GM19467 (cell line): ENCODE data around the gene TINCR.
"Not testable (repeated sequence)": the region's sequence is repeated elsewhere in the genome, so short reads cannot be mapped to it uniquely, and the experiment has no call there.

ENCODE experiments used
- ATAC-seq: cut with Tn5 transposase; IDR thresholded peaks from one replicate; pipeline ENCODE4 v1.9.1; 2021; ENCODE audit warnings: mild to moderate bottlenecking, moderate library complexity; ENCODE audit not compliant: unreplicated experiment

The TINCR gene

GRCh38 chr19:5561559-5561958 is 6.2 kb downstream of the TINCR start:
- no peak for ATAC-seq

GRCh38 chr19:5560156-5560555 is 7.6 kb downstream of the TINCR start:
- ATAC-seq = no peak

GRCh38 chr19:5559804-5560133 is 8.0 kb downstream of the TINCR start:
- no peak for ATAC-seq

DNA sequence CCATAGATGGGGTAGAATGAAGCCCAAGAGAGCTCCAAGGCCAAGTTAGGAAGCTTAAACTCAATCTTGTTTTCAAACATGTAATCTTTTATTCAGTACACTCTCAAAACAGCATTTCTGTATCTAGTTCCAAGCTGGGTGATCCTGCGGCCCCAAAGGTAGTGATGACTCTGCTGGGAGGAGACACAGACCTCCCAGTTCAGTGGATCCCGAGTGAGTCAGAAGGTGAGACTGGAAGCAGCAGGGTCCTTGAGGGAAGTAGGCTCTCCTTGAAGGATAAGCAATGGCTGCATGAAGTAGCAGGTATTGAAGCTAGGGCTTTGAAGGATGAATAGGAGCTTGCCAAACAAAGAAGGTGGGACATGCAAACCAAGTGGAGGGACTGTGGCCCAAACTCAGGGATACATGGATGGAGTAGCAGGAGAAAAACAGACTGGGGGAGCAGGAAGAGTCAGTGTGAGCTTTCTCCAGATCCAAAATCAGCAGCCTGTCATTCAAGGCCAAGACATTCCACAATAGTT is 9.6 kb downstream of the TINCR start:
- no peak for ATAC-seq

DNA sequence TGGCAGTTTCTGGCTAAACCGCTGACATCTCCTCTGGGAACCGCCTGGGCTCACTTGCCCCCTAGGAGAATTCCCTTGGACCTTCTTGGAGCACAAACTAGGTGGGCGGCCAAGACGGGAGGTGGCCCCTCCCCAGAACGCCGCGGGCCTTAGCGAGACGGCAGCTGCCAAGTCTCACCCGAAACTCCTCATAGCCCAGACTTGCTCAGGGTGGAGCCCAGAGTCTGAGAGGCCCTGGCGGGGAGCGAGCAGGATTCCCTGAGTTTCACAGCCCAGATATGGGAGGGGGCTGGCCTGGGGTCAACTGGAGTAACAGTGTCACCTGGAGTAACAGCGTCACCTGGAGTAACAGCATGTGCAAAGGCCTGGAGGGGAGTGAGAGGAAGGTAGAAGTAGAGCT is 10.1 kb downstream of the TINCR start:
- no peak for ATAC-seq

DNA sequence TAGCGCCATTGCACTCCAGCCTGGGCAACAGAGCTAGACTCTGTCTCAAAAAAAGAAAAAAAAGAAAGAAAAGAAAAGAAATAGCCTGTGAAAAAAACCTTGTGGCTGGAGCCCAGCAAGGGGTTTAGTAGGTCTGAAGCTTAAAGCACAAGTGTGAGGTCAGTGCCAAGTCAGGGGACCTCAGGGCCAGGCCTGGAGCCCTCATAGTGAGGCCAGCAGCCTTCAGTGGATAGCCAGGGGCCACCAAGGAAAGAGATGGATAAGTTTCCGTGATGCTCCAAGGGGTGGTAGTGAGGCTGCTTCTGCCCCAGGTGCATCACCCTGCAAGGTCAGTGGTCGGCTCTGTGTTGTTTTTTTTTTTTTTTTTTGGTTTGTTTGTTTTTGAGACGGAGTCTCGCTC is 12.9 kb downstream of the TINCR start:
- no peak for ATAC-seq

DNA sequence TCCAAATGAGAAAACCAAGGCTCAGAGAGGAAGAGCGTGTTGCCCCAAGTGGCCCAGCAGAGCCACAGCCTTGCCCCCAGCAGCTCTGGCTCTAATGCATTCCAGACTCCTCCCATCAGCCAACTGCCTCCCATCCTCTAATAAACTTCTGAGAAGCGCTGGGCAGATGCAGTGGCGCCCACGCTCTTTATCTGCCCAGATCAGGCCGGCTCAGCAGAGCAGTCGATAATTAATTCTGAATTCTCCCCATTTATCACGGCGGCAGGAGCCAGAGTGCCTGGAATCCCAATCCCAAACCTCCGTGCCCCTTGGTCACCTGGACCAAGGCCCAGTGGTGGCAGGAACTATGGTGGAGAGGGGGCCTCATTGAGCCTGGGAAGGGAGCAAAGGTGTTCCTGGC is 13.9 kb downstream of the TINCR start:
- ATAC-seq = no peak

DNA sequence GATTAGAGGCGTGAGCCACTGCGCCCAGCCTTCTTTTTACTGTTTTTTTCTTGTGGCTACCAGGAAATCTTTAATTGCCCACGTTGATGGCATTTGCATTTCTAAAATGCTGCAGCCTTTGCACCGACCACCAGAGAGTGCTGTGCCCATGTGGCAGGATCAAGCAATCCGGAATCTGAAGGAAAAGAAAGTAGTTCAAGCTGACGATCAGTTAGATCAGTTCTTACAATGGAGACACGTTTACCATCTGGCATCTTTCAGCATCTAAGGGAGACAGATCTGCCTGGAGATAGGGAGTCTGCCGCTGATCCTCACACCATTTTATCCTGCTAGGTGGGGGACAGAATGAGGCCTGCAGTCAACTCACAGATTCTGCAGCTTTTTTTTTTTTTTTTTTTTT is 19.9 kb downstream of the TINCR start:
- no peak for ATAC-seq

GRCh38 chr19:5545984-5546383 is 21.8 kb downstream of the TINCR start:
- ATAC-seq = no peak

- ATAC-seq = no peak
Measured at GRCh38 chr19:5545051-5545450, 22.7 kb downstream of the TINCR start.

GRCh38 chr19:5542665-5543064 is 25.1 kb downstream of the TINCR start:
- ATAC-seq = no peak

DNA sequence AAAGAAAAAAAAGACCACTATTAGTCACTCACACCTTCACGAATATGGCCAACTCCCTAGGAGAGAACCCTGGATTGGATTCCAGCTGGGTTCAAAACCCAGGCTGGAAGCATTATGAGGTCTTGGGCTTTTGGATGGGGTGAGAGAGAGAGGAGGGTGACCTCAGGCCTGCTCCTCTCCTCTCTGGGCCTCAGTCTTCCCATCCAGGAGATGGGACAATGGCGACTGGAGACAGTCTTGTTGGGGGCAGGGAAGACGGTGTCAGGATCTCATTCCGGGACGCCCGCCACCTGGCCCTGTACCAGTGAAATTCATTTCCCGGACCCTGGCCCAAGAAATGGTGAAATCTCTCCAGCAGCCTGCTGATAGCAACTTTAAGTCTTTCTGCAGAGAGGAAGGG is 26.3 kb downstream of the TINCR start:
- ATAC-seq = no peak

DNA sequence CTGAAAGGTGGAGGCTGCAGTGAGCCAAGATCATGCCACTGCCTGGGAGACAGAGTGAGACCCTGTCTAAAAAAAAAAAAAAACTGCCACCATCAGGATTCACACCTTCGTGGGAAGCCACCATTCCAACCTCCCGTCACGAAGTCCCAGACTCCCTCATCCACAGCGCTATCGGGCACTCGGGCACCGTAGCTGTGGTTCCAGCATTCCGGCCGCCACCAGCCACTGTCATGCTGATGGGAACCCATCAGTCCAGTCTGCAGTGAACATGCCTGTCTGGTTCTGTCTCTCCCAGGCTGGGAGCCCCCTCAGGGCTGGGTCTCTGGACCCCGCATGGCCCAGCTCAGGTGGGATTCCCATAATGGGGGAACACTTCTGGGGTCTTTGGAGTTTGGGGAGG is 27.5 kb downstream of the TINCR start:
- no peak for ATAC-seq

- no peak for ATAC-seq
Measured at GRCh38 chr19:5537870-5538269, 29.9 kb downstream of the TINCR start.

- ATAC-seq = not testable (repeated sequence)
Measured at GRCh38 chr19:5536982-5537579, 30.7 kb downstream of the TINCR start.

DNA sequence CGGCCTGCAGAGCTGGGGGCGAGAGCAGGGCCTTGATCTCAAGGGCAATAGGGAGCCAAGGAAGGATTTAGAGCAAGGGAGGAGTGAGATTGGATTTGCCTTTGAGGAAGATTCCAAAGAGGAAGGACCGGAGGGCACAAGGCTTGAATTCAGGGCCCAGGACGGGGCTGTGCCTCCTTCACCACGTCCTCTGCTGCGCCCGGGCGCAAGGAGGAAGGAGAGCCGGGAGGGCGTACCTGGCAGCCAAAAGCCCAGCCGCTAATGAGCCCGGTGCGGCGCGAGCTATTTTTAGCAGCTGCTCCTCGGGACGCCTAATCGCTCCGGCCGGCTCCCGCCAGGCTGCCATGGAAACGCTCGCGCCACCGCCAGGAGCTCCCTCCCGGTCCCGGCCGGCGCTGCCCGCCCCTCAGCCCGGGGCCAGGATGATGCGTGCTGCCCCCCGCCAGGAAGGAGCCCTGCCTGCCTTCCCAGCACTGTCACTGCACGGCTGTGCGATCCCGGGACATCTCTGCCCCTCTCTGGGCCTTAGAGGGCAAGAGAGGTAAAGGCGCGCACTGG is 31.3 kb downstream of the TINCR start:
- no peak for ATAC-seq

GRCh38 chr19:5534787-5535586 is 32.8 kb downstream of the TINCR start:
- ATAC-seq = no peak

- ATAC-seq = no peak
Measured at GRCh38 chr19:5533257-5533656, 34.5 kb downstream of the TINCR start.

GRCh38 chr19:5530701-5531100 is 37.1 kb downstream of the TINCR start:
- ATAC-seq = no peak

DNA sequence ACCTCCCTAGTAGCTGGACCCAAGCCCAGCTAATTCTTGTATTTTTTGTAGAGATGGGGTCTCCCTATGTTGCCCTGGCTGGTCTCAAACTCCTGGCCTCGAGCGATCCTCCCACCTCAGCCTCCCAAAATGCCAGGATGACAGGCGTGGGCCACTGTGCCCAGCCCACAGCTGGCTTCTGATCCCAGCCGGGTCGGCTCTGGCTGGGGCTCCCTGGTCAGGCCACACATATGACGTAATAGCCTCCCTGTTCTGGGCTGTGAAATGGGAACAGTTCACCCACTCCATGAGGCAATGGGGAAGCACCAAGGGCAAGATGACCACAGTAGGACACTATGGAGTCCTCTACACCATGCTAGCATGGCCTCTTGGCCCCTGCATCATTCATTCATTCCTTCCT is 41.1 kb downstream of the TINCR start:
- no peak for ATAC-seq

DNA sequence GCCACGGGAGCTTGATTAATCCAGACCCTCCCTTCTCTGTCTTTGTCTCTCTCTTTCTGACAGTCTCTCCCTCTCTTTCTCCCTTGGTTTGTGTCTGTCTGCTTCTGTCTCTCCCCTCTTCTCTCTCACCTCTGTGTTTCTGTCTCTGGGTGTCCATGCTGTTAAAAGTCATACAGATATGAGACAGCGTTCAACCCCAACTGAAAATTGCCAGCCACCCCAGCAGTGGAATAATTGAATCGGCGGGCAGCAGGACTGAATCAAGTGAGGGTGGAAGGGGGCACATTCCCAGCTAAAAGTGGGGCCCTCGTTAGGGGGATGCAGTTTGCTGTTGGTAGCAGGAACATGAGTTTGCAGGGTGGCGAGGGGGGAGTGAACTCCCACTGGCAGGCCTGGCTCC is 43.7 kb downstream of the TINCR start:
- ATAC-seq = no peak

DNA sequence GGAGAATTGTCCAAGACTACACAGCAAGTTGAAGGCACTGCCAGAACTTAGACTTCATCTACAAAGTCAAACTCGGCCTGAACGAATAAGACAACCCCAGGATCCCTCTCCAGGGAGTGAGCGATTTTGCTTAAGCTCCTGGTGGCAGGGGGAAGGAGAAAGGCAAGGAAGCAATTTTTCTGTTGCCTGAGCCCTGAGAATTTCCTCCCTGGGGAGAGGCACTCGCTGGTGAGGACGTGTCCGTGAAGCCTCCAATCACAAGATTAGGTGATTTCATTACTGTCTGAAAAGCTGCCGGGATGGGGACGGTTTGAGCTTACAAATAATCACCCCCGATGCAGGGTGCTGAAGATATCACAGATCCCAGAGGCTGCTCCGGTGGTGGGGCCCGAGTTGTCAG is 45.6 kb downstream of the TINCR start:
- ATAC-seq = no peak
